Fibroblast of upper back skin (primary cell): Measurements from ENCODE around the gene ABCE1.
A peak's percentile ranks its signal among the peaks of the same experiment; 100 is the strongest.

Source experiments
- DNase-seq: peaks from one replicate; pipeline ENCODE4 v3.0.0-alpha.2; 2013

The ABCE1 gene

GRCh38 chr4:145097821-145098674 is at the start of gene ABCE1, which contains the start of gene ANAPC10:
TSS of gene ABCE1 (plus strand) at chr4:145098311. CDS start at chr4:145104413, 6,102 bp downstream.
TSS of gene ANAPC10 (minus strand) at chr4:145098196. CDS start at chr4:145096099, 2,097 bp downstream.
- peak; percentile 98 for DNase-seq

- peak; percentile 31 for DNase-seq
Measured at GRCh38 chr4:145048817-145049216, 49.3 kb upstream of the ABCE1 start.

GRCh38 chr4:145049241-145049640 is 48.9 kb upstream of the ABCE1 start:
- DNase-seq = no peak

GRCh38 chr4:145055533-145056257 is 42.4 kb upstream of the ABCE1 start:
- no peak for DNase-seq

- no peak for DNase-seq
Measured at GRCh38 chr4:145056325-145057130, 41.6 kb upstream of the ABCE1 start.

GRCh38 chr4:145058256-145058655 is 39.9 kb upstream of the ABCE1 start:
- no peak for DNase-seq

GRCh38 chr4:145061318-145061920 is 36.7 kb upstream of the ABCE1 start:
- DNase-seq = peak; percentile 65

- DNase-seq = no peak
Measured at GRCh38 chr4:145066063-145066501, 32.0 kb upstream of the ABCE1 start.

- peak; percentile 61 for DNase-seq
Measured at GRCh38 chr4:145069361-145069760, 28.8 kb upstream of the ABCE1 start.

GRCh38 chr4:145071560-145071959 is 26.6 kb upstream of the ABCE1 start:
- peak; percentile 28 for DNase-seq

GRCh38 chr4:145075742-145076468 is 22.2 kb upstream of the ABCE1 start:
- DNase-seq = no peak

GRCh38 chr4:145076469-145076855 is 21.6 kb upstream of the ABCE1 start:
- DNase-seq = peak; percentile 34

GRCh38 chr4:145081756-145082155 is 16.4 kb upstream of the ABCE1 start:
- DNase-seq = no peak

- peak; percentile 62 for DNase-seq
Measured at GRCh38 chr4:145083891-145084605, 14.1 kb upstream of the ABCE1 start.

- DNase-seq = no peak
Measured at GRCh38 chr4:145090380-145090779, 7.7 kb upstream of the ABCE1 start.

- DNase-seq = no peak
Measured at GRCh38 chr4:145093638-145094037, 4.5 kb upstream of the ABCE1 start.

GRCh38 chr4:145097331-145097820 is 735 bp upstream of the ABCE1 start:
- no peak for DNase-seq

GRCh38 chr4:145098675-145099037 is 545 bp downstream of the ABCE1 start:
- peak; percentile 61 for DNase-seq

GRCh38 chr4:145099653-145100052 is 1.5 kb downstream of the ABCE1 start:
- no peak for DNase-seq

GRCh38 chr4:145101091-145101490 is 3.0 kb downstream of the ABCE1 start:
- no peak for DNase-seq

GRCh38 chr4:145102619-145103018 is 4.5 kb downstream of the ABCE1 start:
- DNase-seq = no peak
